Fibroblast of the conjunctiva (primary cell): Measurements from ENCODE around the gene EMX2.
"Not testable (repeated sequence)": the region's sequence is repeated elsewhere in the genome, so short reads cannot be mapped to it uniquely, and the experiment has no call there.

Source experiments
- DNase-seq: peaks from one replicate; pipeline ENCODE4 v3.0.0-alpha.2; 2010; ENCODE audit warnings: low read depth

Gene EMX2

GRCh38 chr10:117560942-117561341 lies 18.4 kb downstream of the EMX2 start:
- DNase-seq = no peak

- no peak for DNase-seq
Measured at GRCh38 chr10:117562220-117562619, 19.7 kb downstream of the EMX2 start.

GRCh38 chr10:117562896-117563737 lies 20.6 kb downstream of the EMX2 start:
- DNase-seq = no peak

- DNase-seq = no peak
Measured at GRCh38 chr10:117563780-117564179, 21.2 kb downstream of the EMX2 start.

- no peak for DNase-seq
Measured at GRCh38 chr10:117565068-117565467, 22.5 kb downstream of the EMX2 start.

GRCh38 chr10:117568334-117568733 lies 25.8 kb downstream of the EMX2 start:
- peak; percentile 35 for DNase-seq

GRCh38 chr10:117569610-117570390 lies 27.3 kb downstream of the EMX2 start:
- no peak for DNase-seq

- DNase-seq = no peak
Measured at GRCh38 chr10:117570880-117571279, 28.3 kb downstream of the EMX2 start.

- DNase-seq = no peak
Measured at GRCh38 chr10:117574498-117575146, 32.1 kb downstream of the EMX2 start.

- no peak for DNase-seq
Measured at GRCh38 chr10:117578490-117578889, 35.9 kb downstream of the EMX2 start.

- DNase-seq = no peak
Measured at GRCh38 chr10:117578999-117579590, 36.5 kb downstream of the EMX2 start.

- no peak for DNase-seq
Measured at GRCh38 chr10:117581961-117582360, 39.4 kb downstream of the EMX2 start.

- DNase-seq = not testable (repeated sequence)
Measured at GRCh38 chr10:117584831-117585230, 42.3 kb downstream of the EMX2 start.

- no peak for DNase-seq
Measured at GRCh38 chr10:117587036-117587435, 44.5 kb downstream of the EMX2 start.

GRCh38 chr10:117590101-117590875 lies 47.7 kb downstream of the EMX2 start:
- DNase-seq = no peak

GRCh38 chr10:117591043-117591442 lies 48.5 kb downstream of the EMX2 start:
- no peak for DNase-seq

- DNase-seq = no peak
Measured at GRCh38 chr10:117594722-117595121, 52.2 kb downstream of the EMX2 start.

GRCh38 chr10:117596706-117597105 lies 54.2 kb downstream of the EMX2 start:
- DNase-seq = no peak

GRCh38 chr10:117597216-117597615 lies 54.7 kb downstream of the EMX2 start:
- DNase-seq = no peak
